Karpas-422 (cell line): ENCODE data around the gene TPH2. TPM values are rescaled to one million over a fixed set of nuclear protein-coding genes. Genes with fewer than 3 reads are reported as not detected.

Experiments
- DNase-seq: peaks from one replicate; pipeline ENCODE4 v3.0.0-alpha.2; 2015
- H2AFZ ChIP-seq: fragments of 200-600 bp; sonication (generic); 2 replicates; pipeline ENCODE4 v1.6.1; 2014; ENCODE audit warnings: antibody characterized with exemption, low read length, mixed read lengths
- H3K27ac ChIP-seq: fragments of 200-600 bp; sonication (generic); 2 replicates; pipeline ENCODE4 v1.5.1; 2014; ENCODE audit warnings: mild to moderate bottlenecking, low read length, moderate library complexity
- H3K27me3 ChIP-seq: fragments of 200-600 bp; sonication (generic); 2 replicates; pipeline ENCODE4 v1.6.1; 2014; ENCODE audit warnings: low read length, mixed read lengths
- H3K36me3 ChIP-seq: fragments of 200-600 bp; sonication (generic); 2 replicates; pipeline ENCODE4 v1.6.1; 2014; ENCODE audit warnings: low read length, mixed read lengths; ENCODE audit not compliant: insufficient read depth
- H3K4me1 ChIP-seq: fragments of 200-600 bp; sonication (generic); 2 replicates; pipeline ENCODE4 v1.6.1; 2014; ENCODE audit warnings: mild to moderate bottlenecking, low read length, mixed read lengths
- H3K4me2 ChIP-seq: fragments of 200-600 bp; sonication (generic); 2 replicates; pipeline ENCODE4 v1.6.1; 2014; ENCODE audit warnings: low read length, low read depth, mild to moderate bottlenecking; ENCODE audit not compliant: poor library complexity, severe bottlenecking
- H3K4me3 ChIP-seq: fragments of 200-600 bp; sonication (generic); 2 replicates; pipeline ENCODE4 v1.5.1; 2014; ENCODE audit warnings: mild to moderate bottlenecking, antibody characterized with exemption, low read length, mixed read lengths
- H3K79me2 ChIP-seq: fragments of 200-600 bp; sonication (generic); 2 replicates; pipeline ENCODE4 v1.6.1; 2014; ENCODE audit warnings: mild to moderate bottlenecking, low read length, mixed read lengths
- H3K9ac ChIP-seq: fragments of 200-600 bp; sonication (generic); 2 replicates; pipeline ENCODE4 v1.6.0; 2014; ENCODE audit warnings: low read length
- H3K9me2 ChIP-seq: fragments of 200-600 bp; sonication (generic), shearing (Covaris generic); replicated peaks from 2 replicates; pipeline ENCODE4 v1.6.0; 2014; ENCODE audit warnings: mild to moderate bottlenecking, low read length, moderate library complexity; ENCODE audit not compliant: insufficient read depth
- H3K9me3 ChIP-seq: fragments of 300-700, 200-600 bp; sonication (generic); 2 replicates; pipeline ENCODE4 v1.6.1; 2014; ENCODE audit warnings: low read length, mixed read lengths
- H4K20me1 ChIP-seq: fragments of 200-600 bp; sonication (generic); 2 replicates; pipeline ENCODE4 v1.6.1; 2014; ENCODE audit warnings: mild to moderate bottlenecking, antibody characterized with exemption, low read length, low read depth; ENCODE audit not compliant: insufficient read depth
- total RNA-seq: library from RNA; depleted of rRNA; stranded (reverse); fragments of >200 nt; shearing (Covaris generic); gene quantifications from 2 replicates; pipeline ENCODE4 v1.2.3, GENCODE V29; 2014; ENCODE audit warnings: low replicate concordance

Gene TPH2
- total RNA-seq, 1 experiment from 2014 or later: not detected

DNA sequence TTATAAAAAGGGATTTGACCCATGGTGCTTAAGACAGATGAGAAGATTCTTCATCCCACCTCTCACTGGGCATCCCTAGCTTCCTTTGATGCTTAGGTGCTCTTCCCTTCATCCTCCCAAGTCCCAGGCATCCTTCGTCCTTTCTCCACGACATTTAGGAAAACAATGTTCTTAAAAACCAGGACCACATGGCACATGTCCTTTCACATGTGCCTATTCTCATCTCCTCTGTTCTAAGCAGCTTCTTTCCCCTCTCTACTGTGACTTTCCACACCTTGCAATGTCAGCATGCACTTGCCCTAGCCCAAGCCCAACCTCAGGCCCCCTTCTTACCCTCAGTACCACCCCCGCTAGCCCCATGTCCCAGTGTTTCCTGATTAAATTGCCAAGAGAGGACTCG is 12.2 kb downstream of the TPH2 start:
- Histone ChIP-seq H4K20me1 (no peaks in the 10 kb centered on the region), H3K27me3 (no peaks in the 10 kb centered on the region), H2AFZ (no peak overlapping the region), H3K9me3 (no peaks in the 10 kb centered on the region), H3K36me3 (no peaks in the 10 kb centered on the region), H3K9me2 (no peaks in the 10 kb centered on the region), H3K9ac (no peak overlapping the region), H3K4me3 (no peak overlapping the region), H3K4me1 (peaks cover 3% of the 10 kb centered on the region; the same call in 1 of the 2 replicates), H3K79me2 (no peaks in the 10 kb centered on the region), H3K4me2 (no peak overlapping the region), H3K27ac (no peak overlapping the region)
- DNase-seq: no peak

DNA sequence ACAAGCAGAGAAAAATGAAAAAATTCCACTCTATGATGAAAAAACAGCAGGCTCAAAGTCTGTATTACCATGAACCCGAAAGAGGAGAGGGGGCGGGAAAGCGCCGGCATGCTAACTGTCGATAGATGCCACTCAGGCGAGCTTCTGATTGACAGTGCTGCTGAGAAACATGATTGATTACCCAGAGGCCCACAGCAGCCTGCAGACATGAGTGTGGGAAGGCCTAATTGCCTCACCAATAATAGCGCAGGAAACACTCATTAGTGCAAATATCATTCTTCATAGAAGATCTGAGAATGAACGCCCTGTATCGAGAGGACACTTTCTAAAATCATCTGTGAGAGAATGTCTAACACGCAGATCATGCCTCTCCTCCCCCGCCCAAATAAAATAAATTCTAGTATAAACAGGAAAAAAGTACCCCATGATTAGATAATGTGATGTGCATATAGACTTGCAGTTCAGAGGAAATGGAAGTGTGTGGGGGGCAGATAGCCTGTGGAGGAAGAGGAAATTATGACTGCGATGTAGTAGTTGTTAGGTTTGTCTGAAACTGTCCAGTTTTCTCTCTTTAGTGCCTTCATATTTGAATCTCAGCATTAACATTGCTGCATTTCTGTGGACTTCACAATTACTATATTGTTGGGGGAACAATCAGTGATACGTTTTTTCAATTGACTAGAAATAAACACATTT is 15.6 kb downstream of the TPH2 start:
- H3K9me3 ChIP-seq: no peaks in the 10 kb centered on the region
- H3K79me2 ChIP-seq: no peaks in the 10 kb centered on the region
- H3K4me1 ChIP-seq: no peaks in the 10 kb centered on the region
- H3K4me3 ChIP-seq: no peak overlapping the region
- no peak overlapping the region for H3K4me2 ChIP-seq
- H3K36me3 ChIP-seq: no peaks in the 10 kb centered on the region
- no peaks in the 10 kb centered on the region for H4K20me1 ChIP-seq
- no peak for DNase-seq
- H3K27ac ChIP-seq: no peak overlapping the region
- H3K9ac ChIP-seq: no peak overlapping the region
- H3K27me3 ChIP-seq: no peaks in the 10 kb centered on the region
- no peak overlapping the region for H2AFZ ChIP-seq
- no peaks in the 10 kb centered on the region for H3K9me2 ChIP-seq

- Histone ChIP-seq H3K9me3 (no peaks in the 10 kb centered on the region), H3K4me3 (no peak overlapping the region), H2AFZ (no peak overlapping the region), H3K27me3 (no peaks in the 10 kb centered on the region), H3K4me2 (no peak overlapping the region), H3K27ac (no peak overlapping the region), H3K36me3 (no peaks in the 10 kb centered on the region), H3K9ac (no peak overlapping the region), H3K9me2 (no peaks in the 10 kb centered on the region), H4K20me1 (no peaks in the 10 kb centered on the region), H3K79me2 (no peaks in the 10 kb centered on the region), H3K4me1 (no peaks in the 10 kb centered on the region)
- no peak for DNase-seq
These were observed 16.2 kb downstream of the TPH2 start for GRCh38 chr12:71954861-71955260.

- H3K27me3 ChIP-seq: no peaks in the 10 kb centered on the region
- DNase-seq: no peak
- H3K79me2 ChIP-seq: no peaks in the 10 kb centered on the region
- no peaks in the 10 kb centered on the region for H3K4me1 ChIP-seq
- H3K27ac ChIP-seq: no peak overlapping the region
- H3K9me2 ChIP-seq: no peaks in the 10 kb centered on the region
- no peaks in the 10 kb centered on the region for H3K36me3 ChIP-seq
- no peak overlapping the region for H3K9ac ChIP-seq
- H4K20me1 ChIP-seq: no peaks in the 10 kb centered on the region
- no peak overlapping the region for H3K4me3 ChIP-seq
- no peaks in the 10 kb centered on the region for H3K9me3 ChIP-seq
- H2AFZ ChIP-seq: no peak overlapping the region
- H3K4me2 ChIP-seq: no peak overlapping the region
These were observed 17.3 kb downstream of the TPH2 start for GRCh38 chr12:71955970-71956369.

DNA sequence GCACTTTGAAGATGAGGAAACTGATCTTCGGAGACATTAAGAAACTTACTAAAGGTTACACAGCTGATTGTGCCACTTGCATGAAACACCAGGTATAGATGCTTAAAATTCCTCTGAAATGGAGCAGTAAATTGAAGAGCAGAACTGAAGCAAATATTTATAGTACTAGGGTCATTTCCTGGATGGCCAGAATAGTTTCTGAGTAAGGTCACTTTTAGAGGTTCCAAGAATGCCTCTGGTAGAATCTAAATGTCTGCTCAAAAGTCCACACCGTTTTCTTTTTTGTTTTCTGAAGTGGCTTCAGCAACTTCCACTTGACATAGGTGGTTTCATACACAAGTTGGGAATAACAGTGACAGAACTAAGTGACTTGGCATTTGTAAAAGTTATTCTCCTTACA is 19.4 kb downstream of the TPH2 start:
- no peak overlapping the region for H3K4me2 ChIP-seq
- no peaks in the 10 kb centered on the region for H3K79me2 ChIP-seq
- no peaks in the 10 kb centered on the region for H3K27me3 ChIP-seq
- no peak overlapping the region for H3K9ac ChIP-seq
- H3K4me1 ChIP-seq: no peaks in the 10 kb centered on the region
- no peak overlapping the region for H2AFZ ChIP-seq
- no peak overlapping the region for H3K27ac ChIP-seq
- no peaks in the 10 kb centered on the region for H3K9me3 ChIP-seq
- H3K36me3 ChIP-seq: no peaks in the 10 kb centered on the region
- H4K20me1 ChIP-seq: no peaks in the 10 kb centered on the region
- no peak overlapping the region for H3K4me3 ChIP-seq
- DNase-seq: no peak
- H3K9me2 ChIP-seq: no peaks in the 10 kb centered on the region

DNA sequence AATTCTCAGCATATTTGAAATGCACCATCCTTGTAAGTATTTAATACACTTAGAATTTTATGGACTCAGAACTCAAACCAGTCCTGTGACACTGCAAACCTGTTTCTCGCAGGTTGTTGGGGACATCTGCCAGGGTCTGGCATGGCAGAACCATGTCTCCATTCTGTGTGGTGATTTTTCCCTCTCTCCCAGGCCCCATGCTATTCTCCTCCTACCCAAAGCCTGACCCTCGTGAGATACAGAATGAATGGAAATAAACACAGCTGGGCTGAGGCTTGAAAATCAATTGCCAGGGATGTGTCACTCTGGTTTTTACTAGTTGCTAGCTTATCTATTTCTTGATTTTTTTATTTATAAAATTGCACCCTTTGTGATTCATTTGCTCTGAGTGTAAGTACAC is 19.8 kb downstream of the TPH2 start:
- no peak overlapping the region for H3K27ac ChIP-seq
- no peak for DNase-seq
- H3K4me3 ChIP-seq: no peak overlapping the region
- H3K9me2 ChIP-seq: no peaks in the 10 kb centered on the region
- no peaks in the 10 kb centered on the region for H4K20me1 ChIP-seq
- no peaks in the 10 kb centered on the region for H3K79me2 ChIP-seq
- H3K4me2 ChIP-seq: no peak overlapping the region
- no peaks in the 10 kb centered on the region for H3K27me3 ChIP-seq
- no peaks in the 10 kb centered on the region for H3K36me3 ChIP-seq
- no peaks in the 10 kb centered on the region for H3K4me1 ChIP-seq
- no peaks in the 10 kb centered on the region for H3K9me3 ChIP-seq
- H2AFZ ChIP-seq: no peak overlapping the region
- no peak overlapping the region for H3K9ac ChIP-seq

DNA sequence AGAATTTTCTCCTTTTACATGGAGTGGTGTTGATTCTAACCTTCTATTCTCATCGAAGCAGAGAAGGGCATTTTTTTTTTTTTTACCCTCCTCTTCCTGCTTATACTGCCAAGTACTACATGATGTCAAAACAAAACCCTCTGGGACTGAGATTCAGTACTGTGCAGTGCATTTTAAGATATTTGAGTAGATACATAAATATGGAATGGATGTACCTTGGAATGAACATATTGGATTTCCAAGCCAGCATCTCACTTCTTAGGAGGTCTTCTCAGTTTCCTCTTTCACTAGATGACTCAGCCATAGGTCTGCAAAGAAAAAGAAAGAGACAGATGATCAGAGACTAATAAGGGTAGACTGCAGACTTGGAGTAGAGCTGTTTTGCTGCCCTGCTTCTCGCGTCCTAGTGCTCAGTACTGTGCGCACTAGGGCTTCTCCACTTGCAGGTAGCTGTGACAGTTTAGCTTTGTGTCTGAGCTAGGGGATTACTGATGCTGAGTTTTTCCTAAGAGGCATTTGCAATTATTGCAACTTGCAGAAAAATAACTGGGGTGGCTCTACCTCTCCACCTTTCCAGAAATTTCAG is 20.4 kb downstream of the TPH2 start:
- H3K79me2 ChIP-seq: no peaks in the 10 kb centered on the region
- H3K9me3 ChIP-seq: no peaks in the 10 kb centered on the region
- H3K4me2 ChIP-seq: no peak overlapping the region
- H3K4me1 ChIP-seq: no peaks in the 10 kb centered on the region
- no peaks in the 10 kb centered on the region for H3K9me2 ChIP-seq
- no peak overlapping the region for H3K4me3 ChIP-seq
- no peaks in the 10 kb centered on the region for H3K27me3 ChIP-seq
- no peaks in the 10 kb centered on the region for H4K20me1 ChIP-seq
- no peak overlapping the region for H2AFZ ChIP-seq
- no peak for DNase-seq
- no peak overlapping the region for H3K27ac ChIP-seq
- H3K9ac ChIP-seq: no peak overlapping the region
- H3K36me3 ChIP-seq: no peaks in the 10 kb centered on the region

DNA sequence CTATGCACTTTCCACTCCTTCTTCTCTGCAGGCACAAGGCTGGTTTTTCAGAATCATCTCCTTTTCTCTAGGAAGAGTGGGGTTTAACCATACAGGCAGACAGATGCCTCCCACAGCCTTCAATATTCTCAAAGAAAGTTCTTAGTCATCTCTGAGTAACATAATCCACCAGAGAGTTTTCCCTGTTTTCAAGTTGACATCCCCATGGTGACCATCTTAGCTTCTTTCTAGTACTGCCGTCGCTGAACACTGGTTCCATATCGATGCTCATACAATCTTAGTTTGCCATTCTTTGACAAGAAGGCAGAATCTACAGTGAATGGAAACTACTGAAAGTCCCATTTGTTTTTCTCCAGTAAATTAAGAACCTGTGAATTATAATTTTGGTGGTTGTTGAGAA is 28.6 kb downstream of the TPH2 start:
- peak; percentile 10 for DNase-seq
- H4K20me1 ChIP-seq: no peaks in the 10 kb centered on the region
- H3K9ac ChIP-seq: no peak overlapping the region
- H3K4me1 ChIP-seq: no peaks in the 10 kb centered on the region
- H3K4me2 ChIP-seq: no peak overlapping the region
- H3K27ac ChIP-seq: no peak overlapping the region
- no peaks in the 10 kb centered on the region for H3K79me2 ChIP-seq
- no peak overlapping the region for H2AFZ ChIP-seq
- no peaks in the 10 kb centered on the region for H3K9me3 ChIP-seq
- no peaks in the 10 kb centered on the region for H3K27me3 ChIP-seq
- no peaks in the 10 kb centered on the region for H3K36me3 ChIP-seq
- no peaks in the 10 kb centered on the region for H3K9me2 ChIP-seq
- no peak overlapping the region for H3K4me3 ChIP-seq
